Right lobe of liver (tissue), 4 donors: ENCODE results near the gene TYSND1.
A peak's percentile ranks its signal among the peaks of the same experiment; 100 is the strongest.

Experiments
- CTCF ChIP-seq, 4 donors: fragments of 200-600 bp in 3 of 4; fragments of 450-650 bp in 1 of 4; IDR thresholded peaks; one replicate each; pipeline versions ENCODE4 v1.5.1 to v1.8.0; 2016 to 2022; ENCODE audit warnings: antibody characterized with exemption in 4 of 4, mild to moderate bottlenecking in 2 of 4
- POLR2A ChIP-seq: fragments of 450-650 bp; IDR thresholded peaks from one replicate; pipeline ENCODE4 v1.6.1; 2017; ENCODE audit warnings: antibody characterized with exemption, mild to moderate bottlenecking
- donor health status: DM: no; HTN: no; CAD: no.
- donor health status: DM: no; HTN: no; CAD: no.
- donor health status: DM: no; HTN: yes; CAD: no.

GRCh38 chr10:70106958-70107791 is 39.3 kb downstream of the TYSND1 start:
- TF ChIP-seq CTCF (IDR thresholded peaks at IDR 0.05) (peak; percentile 16 to 53 (median 40)), POLR2A (no peak)
